NCI-H1436 (cell line): ENCODE data around the gene R3HDM2.
"Not testable (repeated sequence)": the region's sequence is repeated elsewhere in the genome, so short reads cannot be mapped to it uniquely, and the experiment has no call there.

Source experiments
- DNase-seq: peaks from one replicate; lab custom pipeline; 2025; lab: John Stamatoyannopoulos, UW

The R3HDM2 gene

GRCh38 chr12:57329219-57329618 is 101.6 kb downstream of the R3HDM2 start:
- no peak for DNase-seq

- no peak for DNase-seq
These were observed 105.4 kb downstream of the R3HDM2 start for GRCh38 chr12:57325395-57325794.

- DNase-seq, result no peak
These were observed 107.4 kb downstream of the R3HDM2 start for GRCh38 chr12:57323416-57323815.

- no peak for DNase-seq
These were observed 110.2 kb downstream of the R3HDM2 start for GRCh38 chr12:57320639-57321038.

GRCh38 chr12:57319678-57320469 is 111.0 kb downstream of the R3HDM2 start:
- DNase-seq, result no peak

GRCh38 chr12:57315681-57316080 is 115.2 kb downstream of the R3HDM2 start:
- DNase-seq, result no peak

- DNase-seq, result not testable (repeated sequence)
These were observed 118.6 kb downstream of the R3HDM2 start for GRCh38 chr12:57312287-57312686.

GRCh38 chr12:57309420-57309819 is 121.4 kb downstream of the R3HDM2 start:
- no peak for DNase-seq

GRCh38 chr12:57300961-57301584 is 129.8 kb downstream of the R3HDM2 start:
- DNase-seq, result no peak

- DNase-seq, result peak; percentile 4
These were observed 131.3 kb downstream of the R3HDM2 start for GRCh38 chr12:57299514-57300016.

- no peak for DNase-seq
These were observed 134.6 kb downstream of the R3HDM2 start for GRCh38 chr12:57296291-57296690.

GRCh38 chr12:57282073-57282472 is 148.8 kb downstream of the R3HDM2 start:
- not testable (repeated sequence) for DNase-seq

GRCh38 chr12:57280211-57281062 is 150.4 kb downstream of the R3HDM2 start:
- DNase-seq, result no peak

GRCh38 chr12:57278465-57279381 is 152.1 kb downstream of the R3HDM2 start:
- DNase-seq, result no peak

GRCh38 chr12:57276935-57277563 is 153.8 kb downstream of the R3HDM2 start:
- DNase-seq, result no peak

GRCh38 chr12:57276233-57276632 is 154.6 kb downstream of the R3HDM2 start:
- DNase-seq, result not testable (repeated sequence)

- no peak for DNase-seq
These were observed 157.3 kb downstream of the R3HDM2 start for GRCh38 chr12:57273516-57273915.

- DNase-seq, result no peak
These were observed 158.3 kb downstream of the R3HDM2 start for GRCh38 chr12:57272337-57273151.

- DNase-seq, result no peak
These were observed 159.8 kb downstream of the R3HDM2 start for GRCh38 chr12:57270966-57271470.

GRCh38 chr12:57268264-57268663 is 162.6 kb downstream of the R3HDM2 start:
- no peak for DNase-seq
